Measurements from ENCODE around the gene KDM4E. TPM values are rescaled to one million over a fixed set of nuclear protein-coding genes. Genes with fewer than 3 reads are reported as not detected.

Gene KDM4E
- total RNA-seq, 1 donor from 2014 or later = not detected

DNA sequence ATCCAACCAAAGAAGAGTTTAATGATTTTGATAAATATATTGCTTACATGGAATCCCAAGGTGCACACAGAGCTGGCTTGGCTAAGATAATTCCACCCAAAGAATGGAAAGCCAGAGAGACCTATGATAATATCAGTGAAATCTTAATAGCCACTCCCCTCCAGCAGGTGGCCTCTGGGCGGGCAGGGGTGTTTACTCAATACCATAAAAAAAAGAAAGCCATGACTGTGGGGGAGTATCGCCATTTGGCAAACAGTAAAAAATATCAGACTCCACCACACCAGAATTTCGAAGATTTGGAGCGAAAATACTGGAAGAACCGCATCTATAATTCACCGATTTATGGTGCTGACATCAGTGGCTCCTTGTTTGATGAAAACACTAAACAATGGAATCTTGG is 27.6 kb upstream of the KDM4E start:
- no peak overlapping the region for H3K4me3 Mint-ChIP-seq (ENCODE audit: unreplicated experiment)
- no peak for DNase-seq (ENCODE audit: extremely low spot score, unreplicated experiment)
- no peak overlapping the region for H3K27ac Mint-ChIP-seq (ENCODE audit: unreplicated experiment)
- H3K4me1 Mint-ChIP-seq (ENCODE audit: unreplicated experiment) = no peaks in the 10 kb centered on the region
- H3K9me3 Mint-ChIP-seq (ENCODE audit: unreplicated experiment) = no peaks in the 10 kb centered on the region
- no peaks in the 10 kb centered on the region for H3K36me3 Mint-ChIP-seq (ENCODE audit: unreplicated experiment)
- TF ChIP-seq, protein P1, sequence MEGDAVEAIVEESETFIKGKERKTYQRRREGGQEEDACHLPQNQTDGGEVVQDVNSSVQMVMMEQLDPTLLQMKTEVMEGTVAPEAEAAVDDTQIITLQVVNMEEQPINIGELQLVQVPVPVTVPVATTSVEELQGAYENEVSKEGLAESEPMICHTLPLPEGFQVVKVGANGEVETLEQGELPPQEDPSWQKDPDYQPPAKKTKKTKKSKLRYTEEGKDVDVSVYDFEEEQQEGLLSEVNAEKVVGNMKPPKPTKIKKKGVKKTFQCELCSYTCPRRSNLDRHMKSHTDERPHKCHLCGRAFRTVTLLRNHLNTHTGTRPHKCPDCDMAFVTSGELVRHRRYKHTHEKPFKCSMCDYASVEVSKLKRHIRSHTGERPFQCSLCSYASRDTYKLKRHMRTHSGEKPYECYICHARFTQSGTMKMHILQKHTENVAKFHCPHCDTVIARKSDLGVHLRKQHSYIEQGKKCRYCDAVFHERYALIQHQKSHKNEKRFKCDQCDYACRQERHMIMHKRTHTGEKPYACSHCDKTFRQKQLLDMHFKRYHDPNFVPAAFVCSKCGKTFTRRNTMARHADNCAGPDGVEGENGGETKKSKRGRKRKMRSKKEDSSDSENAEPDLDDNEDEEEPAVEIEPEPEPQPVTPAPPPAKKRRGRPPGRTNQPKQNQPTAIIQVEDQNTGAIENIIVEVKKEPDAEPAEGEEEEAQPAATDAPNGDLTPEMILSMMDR (IDR thresholded peaks at IDR 0.05) = peak; percentile 26
- no peaks in the 10 kb centered on the region for H3K27me3 Mint-ChIP-seq (ENCODE audit: unreplicated experiment)

DNA sequence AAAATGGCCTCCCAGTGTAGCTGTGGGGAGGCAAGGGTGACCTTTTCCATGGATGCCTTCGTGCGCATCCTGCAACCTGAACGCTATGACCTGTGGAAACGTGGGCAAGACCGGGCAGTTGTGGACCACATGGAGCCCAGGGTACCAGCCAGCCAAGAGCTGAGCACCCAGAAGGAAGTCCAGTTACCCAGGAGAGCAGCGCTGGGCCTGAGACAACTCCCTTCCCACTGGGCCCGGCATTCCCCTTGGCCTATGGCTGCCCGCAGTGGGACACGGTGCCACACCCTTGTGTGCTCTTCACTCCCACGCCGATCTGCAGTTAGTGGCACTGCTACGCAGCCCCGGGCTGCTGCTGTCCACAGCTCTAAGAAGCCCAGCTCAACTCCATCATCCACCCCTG is 26.8 kb upstream of the KDM4E start:
- Mint-ChIP-seq H3K4me3 (ENCODE audit: unreplicated experiment) (no peak overlapping the region), H3K27me3 (ENCODE audit: unreplicated experiment) (no peaks in the 10 kb centered on the region), H3K4me1 (ENCODE audit: unreplicated experiment) (no peaks in the 10 kb centered on the region), H3K9me3 (ENCODE audit: unreplicated experiment) (no peaks in the 10 kb centered on the region), H3K36me3 (ENCODE audit: unreplicated experiment) (no peaks in the 10 kb centered on the region), H3K27ac (ENCODE audit: unreplicated experiment) (peak overlapping the region; percentile 5)
- DNase-seq (ENCODE audit: extremely low spot score, unreplicated experiment) = no peak
- TF ChIP-seq, protein P1 (IDR thresholded peaks at IDR 0.05) = no peak

- Mint-ChIP-seq H3K4me3 (ENCODE audit: unreplicated experiment) (no peak overlapping the region), H3K9me3 (ENCODE audit: unreplicated experiment) (peaks cover 10% of the 10 kb centered on the region), H3K27me3 (ENCODE audit: unreplicated experiment) (peaks cover 25% of the 10 kb centered on the region), H3K4me1 (ENCODE audit: unreplicated experiment) (peaks cover 5% of the 10 kb centered on the region), H3K36me3 (ENCODE audit: unreplicated experiment) (no peaks in the 10 kb centered on the region), H3K27ac (ENCODE audit: unreplicated experiment) (no peak overlapping the region)
- DNase-seq (ENCODE audit: extremely low spot score, unreplicated experiment) = no peak
- TF ChIP-seq, protein P1 (IDR thresholded peaks at IDR 0.05) = no peak
Measured at GRCh38 chr11:95003716-95004115, 21.3 kb upstream of the KDM4E start.

- no peak for DNase-seq (ENCODE audit: extremely low spot score, unreplicated experiment)
- H3K27ac Mint-ChIP-seq (ENCODE audit: unreplicated experiment) = no peak overlapping the region
- no peaks in the 10 kb centered on the region for H3K36me3 Mint-ChIP-seq (ENCODE audit: unreplicated experiment)
- TF ChIP-seq, protein P1 (IDR thresholded peaks at IDR 0.05) = no peak
- H3K9me3 Mint-ChIP-seq (ENCODE audit: unreplicated experiment) = peaks cover 10% of the 10 kb centered on the region
- H3K4me1 Mint-ChIP-seq (ENCODE audit: unreplicated experiment) = peaks cover 5% of the 10 kb centered on the region
- H3K27me3 Mint-ChIP-seq (ENCODE audit: unreplicated experiment) = peaks cover 43% of the 10 kb centered on the region
- no peak overlapping the region for H3K4me3 Mint-ChIP-seq (ENCODE audit: unreplicated experiment)
Measured at GRCh38 chr11:95005642-95006041, 19.4 kb upstream of the KDM4E start.

- no peak for DNase-seq (ENCODE audit: extremely low spot score, unreplicated experiment)
- no peak overlapping the region for H3K27ac Mint-ChIP-seq (ENCODE audit: unreplicated experiment)
- H3K36me3 Mint-ChIP-seq (ENCODE audit: unreplicated experiment) = no peaks in the 10 kb centered on the region
- no peak overlapping the region for H3K4me3 Mint-ChIP-seq (ENCODE audit: unreplicated experiment)
- H3K4me1 Mint-ChIP-seq (ENCODE audit: unreplicated experiment) = no peaks in the 10 kb centered on the region
- peaks cover 10% of the 10 kb centered on the region for H3K9me3 Mint-ChIP-seq (ENCODE audit: unreplicated experiment)
- TF ChIP-seq, protein P1 (IDR thresholded peaks at IDR 0.05) = no peak
- peaks cover 51% of the 10 kb centered on the region for H3K27me3 Mint-ChIP-seq (ENCODE audit: unreplicated experiment)
Measured at GRCh38 chr11:95011376-95011775, 13.7 kb upstream of the KDM4E start.

All from osteocyte (in vitro differentiated cells).